IMR-90 (cell line): Measurements from ENCODE around the gene AZI2. TPM values are rescaled to one million over a fixed set of nuclear protein-coding genes. Genes with fewer than 3 reads are reported as not detected.

Experiments used
- ATAC-seq: fragments of 200-7000 bp; cut with Tn5 transposase; 2 replicates; pipeline ENCODE4 v1.9.1; 2020; ENCODE audit warnings: low read depth, mild to moderate bottlenecking, moderate library complexity
- BruUV-seq: library from RNA; stranded (reverse); fragments of 400-500 nt; replicated peaks from 2 replicates; lab custom pipeline; 2021; lab: Mats Ljungman, UMichigan
- CTCF ChIA-PET: fragments of 300-600 bp; formaldehyde crosslinking; extraction: SDS; loops from one replicate; lab custom pipeline; 2021; ENCODE audit warnings: antibody characterized with exemption; lab: Yijun Ruan, JAX
- POLR2A ChIA-PET: fragments of 300-600 bp; sonication (Branson Sonifier 250); formaldehyde crosslinking; loops from one replicate; lab custom pipeline; 2022; ENCODE audit warnings: antibody characterized with exemption; ENCODE audit not compliant: unreplicated experiment; lab: Charles Lee
- DNase-seq: peaks from one replicate; pipeline ENCODE4 v3.0.0; 2013
- H2AFZ ChIP-seq: replicated peaks from 2 replicates; pipeline ENCODE3; 2013; ENCODE audit warnings: low read length, mild to moderate bottlenecking; ENCODE audit not compliant: poor library complexity
- H2AK5ac ChIP-seq: 2 replicates; pipeline ENCODE4 v1.6.1; 2013; ENCODE audit warnings: low read depth, low read length, inconsistent platforms
- H2AK9ac ChIP-seq: replicated peaks from 2 replicates; pipeline ENCODE3; 2013; ENCODE audit warnings: mild to moderate bottlenecking, low read depth, low read length, moderate library complexity; ENCODE audit not compliant: poor library complexity
- H2BK120ac ChIP-seq: 2 replicates; pipeline ENCODE4 v1.6.1; 2013; ENCODE audit warnings: low read depth, low read length, inconsistent platforms
- H2BK15ac ChIP-seq: 3 replicates; pipeline ENCODE4 v1.6.1; 2013; ENCODE audit warnings: low read depth, low read length, inconsistent platforms
- H2BK20ac ChIP-seq: 2 replicates; pipeline ENCODE4 v1.6.1; 2013; ENCODE audit warnings: low read depth, mild to moderate bottlenecking, inconsistent platforms, low read length, moderate library complexity
- H2BK5ac ChIP-seq: 2 replicates; pipeline ENCODE4 v1.6.1; 2013; ENCODE audit warnings: mild to moderate bottlenecking, low read depth, low read length, inconsistent platforms; ENCODE audit not compliant: poor library complexity, severe bottlenecking
- H3K14ac ChIP-seq: replicated peaks from 2 replicates; pipeline ENCODE4 v1.6.1; 2013; ENCODE audit warnings: low read depth, low read length, inconsistent platforms
- H3K18ac ChIP-seq: 2 replicates; pipeline ENCODE4 v1.6.1; 2013; ENCODE audit warnings: low read depth, low read length, control low read depth
- H3K23ac ChIP-seq: 2 replicates; pipeline ENCODE4 v1.6.1; 2013; ENCODE audit warnings: low read depth, low read length, inconsistent platforms
- H3K27ac ChIP-seq: 2 replicates; pipeline ENCODE4 v1.5.1; 2013; ENCODE audit warnings: mild to moderate bottlenecking, control low read depth, low read length; ENCODE audit not compliant: insufficient read depth
- H3K27me3 ChIP-seq: 2 replicates; pipeline ENCODE4 v1.6.1; 2013; ENCODE audit warnings: low read length; ENCODE audit not compliant: control insufficient read depth, insufficient read depth
- H3K36me3 ChIP-seq: 2 replicates; pipeline ENCODE4 v1.6.1; 2013; ENCODE audit warnings: low read length, mixed read lengths; ENCODE audit not compliant: control insufficient read depth, insufficient read depth
- H3K4ac ChIP-seq: 2 replicates; pipeline ENCODE4 v1.6.1; 2013; ENCODE audit warnings: low read depth, low read length, inconsistent platforms
- H3K4me1 ChIP-seq: 2 replicates; pipeline ENCODE4 v1.6.1; 2013; ENCODE audit warnings: low read length, mixed read lengths; ENCODE audit not compliant: control insufficient read depth, insufficient read depth
- H3K4me2 ChIP-seq: 2 replicates; pipeline ENCODE4 v1.6.1; 2013; ENCODE audit warnings: low read depth, mild to moderate bottlenecking, control low read depth, low read length, moderate library complexity
- H3K4me3 ChIP-seq: 2 replicates; pipeline ENCODE4 v1.5.1; 2013; ENCODE audit warnings: low read depth, mild to moderate bottlenecking, control low read depth, low read length, moderate library complexity; ENCODE audit not compliant: insufficient read depth
- H3K56ac ChIP-seq: 2 replicates; pipeline ENCODE4 v1.6.1; 2013; ENCODE audit warnings: low read length, inconsistent platforms; ENCODE audit not compliant: insufficient read depth; ENCODE audit errors: extremely low read depth
- H3K79me1 ChIP-seq, 2 experiments: 2 replicates each; pipeline ENCODE4 v1.6.1; 2013; ENCODE audit warnings: low read length in 2 of 2, inconsistent platforms in 1 of 2, low read depth in 1 of 2
- H3K9ac ChIP-seq: 2 replicates; pipeline ENCODE4 v1.6.1; 2013; ENCODE audit warnings: low read depth, low read length, control low read depth
- H3K9me1 ChIP-seq: 2 replicates; pipeline ENCODE4 v1.6.1; 2013; ENCODE audit warnings: low read length, inconsistent platforms; ENCODE audit not compliant: insufficient read depth
- H3K9me3 ChIP-seq: 2 replicates; pipeline ENCODE4 v1.6.1; 2013; ENCODE audit warnings: low read length; ENCODE audit not compliant: control insufficient read depth, insufficient read depth
- H4K20me1 ChIP-seq: 2 replicates; pipeline ENCODE4 v1.6.1; 2013; ENCODE audit warnings: low read length, inconsistent platforms; ENCODE audit not compliant: insufficient read depth
- H4K5ac ChIP-seq: 2 replicates; pipeline ENCODE4 v1.6.1; 2013; ENCODE audit warnings: mild to moderate bottlenecking, low read depth, low read length, control low read depth
- H4K8ac ChIP-seq, 2 experiments: 2 replicates each; pipeline ENCODE4 v1.6.1; 2013; ENCODE audit warnings: low read depth in 2 of 2, low read length in 2 of 2, control low read depth in 1 of 2, inconsistent platforms in 1 of 2
- H4K91ac ChIP-seq: 2 replicates; pipeline ENCODE4 v1.6.1; 2013; ENCODE audit warnings: low read depth, low read length, inconsistent platforms; ENCODE audit not compliant: insufficient read depth
- CEBPB ChIP-seq: IDR thresholded peaks from 2 replicates; pipeline ENCODE4 v1.6.1; 2012; ENCODE audit warnings: low read depth, low read length, improper control_type of control experiment
- FOS ChIP-seq: fragments of 150-350 bp; IDR thresholded peaks from 2 replicates; pipeline ENCODE4 v1.6.1; 2016; ENCODE audit warnings: low read depth, low read length
- MAFK ChIP-seq: IDR thresholded peaks from 2 replicates; pipeline ENCODE4 v1.6.1; 2012; ENCODE audit warnings: low read depth, low read length, improper control_type of control experiment
- MAZ ChIP-seq: IDR thresholded peaks from 2 replicates; pipeline ENCODE4 v1.6.1; 2012; ENCODE audit warnings: low read depth, mild to moderate bottlenecking, low read length, improper control_type of control experiment, moderate library complexity, borderline replicate concordance
- MXI1 ChIP-seq: IDR thresholded peaks from 2 replicates; pipeline ENCODE4 v1.6.1; 2012; ENCODE audit warnings: low read depth, mild to moderate bottlenecking, low read length, moderate library complexity, borderline replicate concordance
- NFE2L2 ChIP-seq: fragments of 150-350 bp; IDR thresholded peaks from 2 replicates; pipeline ENCODE4 v1.6.1; 2016; ENCODE audit warnings: low read depth, mild to moderate bottlenecking, low read length
- POLR2A ChIP-seq: IDR thresholded peaks from 2 replicates; pipeline ENCODE4 v1.6.1; 2012; ENCODE audit warnings: mild to moderate bottlenecking, low read depth, low read length
- RAD21 ChIP-seq: IDR thresholded peaks from 2 replicates; pipeline ENCODE4 v1.6.1; 2012; ENCODE audit warnings: low read length, improper control_type of control experiment
- RFX5 ChIP-seq: IDR thresholded peaks from 2 replicates; pipeline ENCODE4 v1.8.0; 2012; ENCODE audit warnings: low read depth, mild to moderate bottlenecking, low read length, moderate library complexity
- SMC3 ChIP-seq: fragments of 150-350 bp; IDR thresholded peaks from 2 replicates; pipeline ENCODE4 v1.6.1; 2016; ENCODE audit warnings: low read depth, mild to moderate bottlenecking, antibody characterized with exemption, low read length, moderate library complexity
- WGBS, 2 experiments: methylation state at CpG; one replicate each; pipeline versions ENCODE4 v1.1.5 to v1.1.7; 2013; ENCODE audit warnings: missing lambda C conversion rate in 2 of 2; ENCODE audit not compliant: insufficient read length in 1 of 2; ENCODE audit errors: extremely low coverage in 2 of 2; 5-methylcytosine and 5-hydroxymethylcytosine counted together
- dilution Hi-C: fragments of 300-500 bp; cut with HindIII; formaldehyde crosslinking; loops from one replicate; pipeline ENCODE4 v1.14.3; 2018; ENCODE audit warnings: low sequenced_read_pairs; ENCODE audit not compliant: unreplicated experiment
- in situ Hi-C: fragments of 300-500 bp; cut with MboI; formaldehyde crosslinking; loops from 3 replicates; pipeline ENCODE4 v1.14.3; 2019; ENCODE audit warnings: low sequenced_read_pairs, inconsistent platforms, mixed read lengths
- intact Hi-C: fragments of 100-400 bp; cut with micrococcal nuclease; formaldehyde crosslinking; loops from 2 replicates; pipeline ENCODE4 v1.10.0; 2022
- polyA plus RNA-seq, 3 experiments: library from polyadenylated mRNA; depleted of rRNA; stranded (reverse); fragments of >200 nt; gene quantifications; 2 replicates each; pipeline ENCODE4 v1.2.3, GENCODE V29; 2012; ENCODE audit warnings: low replicate concordance in 1 of 3
- total RNA-seq: library from RNA; depleted of rRNA; stranded (reverse); fragments of >200 nt; gene quantifications from 2 replicates; pipeline ENCODE4 v1.2.3, GENCODE V29; 2012
- TF ChIP-seq, protein P1 (sequence below): fragments of 150-350 bp; IDR thresholded peaks from 2 replicates; pipeline ENCODE4 v1.6.1; 2017; ENCODE audit warnings: mild to moderate bottlenecking, antibody characterized with exemption, low read length, low read depth
- TF ChIP-seq, protein P2 (sequence below): conservative IDR thresholded peaks from 2 replicates; pipeline ENCODE4 v1.5.1; 2012; ENCODE audit warnings: mild to moderate bottlenecking, low read depth, low read length, improper control_type of control experiment

The AZI2 gene
- total and polyA plus RNA-seq, 2 of the 4 experiments (the other 2 are of a cell fraction), result 30.1 to 52.5 TPM

DNA sequence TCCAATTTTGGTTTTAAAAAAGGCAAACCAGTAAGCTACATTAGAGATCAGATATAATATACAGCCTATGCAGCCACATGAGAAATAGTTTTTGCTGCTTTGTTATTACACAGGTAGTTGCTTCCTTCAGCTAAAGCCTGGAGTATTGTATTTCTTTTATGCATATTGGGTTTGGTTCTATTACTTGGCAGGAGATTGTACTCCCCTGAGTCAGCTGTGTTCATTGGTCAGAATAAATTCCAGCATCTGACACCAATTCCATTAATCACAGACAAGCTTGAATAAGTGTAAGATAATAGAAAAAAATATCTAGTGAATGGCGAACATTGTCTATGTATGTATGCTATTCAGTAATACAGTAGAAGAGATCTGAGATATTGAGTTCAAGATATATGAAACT, 26.2 kb downstream of the AZI2 start:
- BruUV-seq, result no TSS peak
- H3K79me1 ChIP-seq, result peaks cover 0 to 4% of the 10 kb centered on the region in 2 experiments; a peak in 1 of 4 replicates
- no peak overlapping the region for H3K14ac ChIP-seq
- H3K4me3 ChIP-seq, result no peak overlapping the region
- no peak overlapping the region for H3K4me2 ChIP-seq
- H3K9me3 ChIP-seq, result no peaks in the 10 kb centered on the region
- no peak overlapping the region for H3K18ac ChIP-seq
- TF ChIP-seq RAD21, result no peak
- no peak for TF ChIP-seq CEBPB
- no peak for TF ChIP-seq MAZ
- no peak for TF ChIP-seq FOS
- TF ChIP-seq SMC3, result no peak
- no peak for TF ChIP-seq NFE2L2
- TF ChIP-seq, protein P1, sequence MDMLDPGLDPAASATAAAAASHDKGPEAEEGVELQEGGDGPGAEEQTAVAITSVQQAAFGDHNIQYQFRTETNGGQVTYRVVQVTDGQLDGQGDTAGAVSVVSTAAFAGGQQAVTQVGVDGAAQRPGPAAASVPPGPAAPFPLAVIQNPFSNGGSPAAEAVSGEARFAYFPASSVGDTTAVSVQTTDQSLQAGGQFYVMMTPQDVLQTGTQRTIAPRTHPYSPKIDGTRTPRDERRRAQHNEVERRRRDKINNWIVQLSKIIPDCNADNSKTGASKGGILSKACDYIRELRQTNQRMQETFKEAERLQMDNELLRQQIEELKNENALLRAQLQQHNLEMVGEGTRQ, result no peak
- TF ChIP-seq MAFK, result no peak
- no peak for TF ChIP-seq MXI1
- TF ChIP-seq, protein P2, sequence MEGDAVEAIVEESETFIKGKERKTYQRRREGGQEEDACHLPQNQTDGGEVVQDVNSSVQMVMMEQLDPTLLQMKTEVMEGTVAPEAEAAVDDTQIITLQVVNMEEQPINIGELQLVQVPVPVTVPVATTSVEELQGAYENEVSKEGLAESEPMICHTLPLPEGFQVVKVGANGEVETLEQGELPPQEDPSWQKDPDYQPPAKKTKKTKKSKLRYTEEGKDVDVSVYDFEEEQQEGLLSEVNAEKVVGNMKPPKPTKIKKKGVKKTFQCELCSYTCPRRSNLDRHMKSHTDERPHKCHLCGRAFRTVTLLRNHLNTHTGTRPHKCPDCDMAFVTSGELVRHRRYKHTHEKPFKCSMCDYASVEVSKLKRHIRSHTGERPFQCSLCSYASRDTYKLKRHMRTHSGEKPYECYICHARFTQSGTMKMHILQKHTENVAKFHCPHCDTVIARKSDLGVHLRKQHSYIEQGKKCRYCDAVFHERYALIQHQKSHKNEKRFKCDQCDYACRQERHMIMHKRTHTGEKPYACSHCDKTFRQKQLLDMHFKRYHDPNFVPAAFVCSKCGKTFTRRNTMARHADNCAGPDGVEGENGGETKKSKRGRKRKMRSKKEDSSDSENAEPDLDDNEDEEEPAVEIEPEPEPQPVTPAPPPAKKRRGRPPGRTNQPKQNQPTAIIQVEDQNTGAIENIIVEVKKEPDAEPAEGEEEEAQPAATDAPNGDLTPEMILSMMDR, result no peak
- no peak for TF ChIP-seq RFX5
- no peak for TF ChIP-seq POLR2A
- in situ Hi-C loops, result loop anchor here (5.0 kb wide), 1 partner anchor 610 kb away; no protein-coding TSS in a partner anchor
- ChIA-PET CTCF (no interaction called here), POLR2A (no interaction called here)
- H3K27ac ChIP-seq, result no peak overlapping the region
- H2AFZ ChIP-seq, result no peak overlapping the region
- no peak overlapping the region for H3K23ac ChIP-seq
- no peak overlapping the region for H3K56ac ChIP-seq
- H2BK15ac ChIP-seq, result no peak overlapping the region
- H4K20me1 ChIP-seq, result no peaks in the 10 kb centered on the region
- H3K27me3 ChIP-seq, result no peaks in the 10 kb centered on the region
- WGBS, 2 experiments, result no CpG with 5 or more reads among the region's 1 CpG
- no peaks in the 10 kb centered on the region for H3K9me1 ChIP-seq
- no peak overlapping the region for H3K9ac ChIP-seq
- no peaks in the 10 kb centered on the region for H3K4me1 ChIP-seq
- H4K91ac ChIP-seq, result no peak overlapping the region
- no peak overlapping the region for H3K4ac ChIP-seq
- intact Hi-C loops, result no loop called here
- dilution Hi-C loops, result no loop called here
- peak; percentile 66 for DNase-seq
- H2BK5ac ChIP-seq, result no peak overlapping the region
- H2AK5ac ChIP-seq, result no peak overlapping the region
- no peak overlapping the region for H2BK20ac ChIP-seq
- H3K36me3 ChIP-seq, result peaks cover 10% of the 10 kb centered on the region
- H2BK120ac ChIP-seq, result no peak overlapping the region
- H2AK9ac ChIP-seq, result no peak overlapping the region
- H4K8ac ChIP-seq, result no peak overlapping the region
- peak; percentile 44 for ATAC-seq
- H4K5ac ChIP-seq, result no peak overlapping the region
